ENCODE results near the gene MRPS30. TPM values are rescaled to one million over a fixed set of nuclear protein-coding genes. Genes with fewer than 3 reads are reported as not detected.
A peak's percentile ranks its signal among the peaks of the same experiment; 100 is the strongest.

Gene MRPS30
- total and polyA plus RNA-seq, 2 of the 13 experiments (the other 11 are each of a cell fraction or from before 2014, with no cell fraction given): 36.4 to 67.6 TPM

DNA sequence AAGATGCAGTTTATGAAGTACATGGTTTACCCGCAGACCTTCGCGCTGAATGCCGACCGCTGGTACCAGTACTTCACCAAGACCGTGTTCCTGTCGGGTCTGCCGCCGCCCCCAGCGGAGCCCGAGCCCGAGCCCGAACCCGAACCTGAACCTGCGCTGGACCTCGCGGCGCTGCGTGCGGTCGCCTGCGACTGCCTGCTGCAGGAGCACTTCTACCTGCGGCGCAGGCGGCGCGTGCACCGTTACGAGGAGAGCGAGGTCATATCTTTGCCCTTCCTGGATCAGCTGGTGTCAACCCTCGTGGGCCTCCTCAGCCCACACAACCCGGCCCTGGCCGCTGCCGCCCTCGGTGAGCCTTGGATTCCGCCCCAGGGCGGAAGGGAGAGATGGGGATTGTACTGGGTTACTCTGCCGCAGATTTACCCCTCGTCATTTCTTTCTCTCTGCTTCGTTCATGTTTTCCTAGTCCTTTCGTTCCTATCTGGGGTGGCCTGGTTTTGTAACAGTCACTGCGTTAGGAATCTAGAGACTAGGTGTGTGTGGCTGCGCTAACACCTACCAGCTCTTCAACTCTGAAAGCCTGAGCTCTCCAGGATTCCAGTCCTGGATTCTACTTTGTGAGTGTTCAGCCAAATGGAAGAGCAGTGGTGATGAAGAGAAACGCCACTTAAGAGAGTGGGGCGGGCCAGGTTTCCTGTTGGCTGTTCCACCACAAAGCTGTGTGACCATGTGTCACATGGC, 638 bp downstream of the MRPS30 start (continued):
- TF ChIP-seq HOXA5 (CRISPR knock-in tag; IDR thresholded peaks at IDR 0.05): 0 out of 2 replicates have a peak, but pooled peaks have one; percentile 15
- no peak for TF ChIP-seq ZNF746 (CRISPR knock-in tag; IDR thresholded peaks at IDR 0.05)
- peak; percentile 76 for TF ChIP-seq PHF8 (CRISPR knock-in tag; IDR thresholded peaks at IDR 0.05)
- 0 out of 2 replicates have a peak, but pooled peaks have one; percentile 3 for TF ChIP-seq ZFP90 (CRISPR knock-in tag; IDR thresholded peaks at IDR 0.05; ENCODE audit: borderline replicate concordance)
- 0 out of 2 replicates have a peak, but pooled peaks have one; percentile 41 for TF ChIP-seq ZNF570 (CRISPR knock-in tag; IDR thresholded peaks at IDR 0.05; ENCODE audit: borderline replicate concordance)
- TF ChIP-seq, protein P1, sequence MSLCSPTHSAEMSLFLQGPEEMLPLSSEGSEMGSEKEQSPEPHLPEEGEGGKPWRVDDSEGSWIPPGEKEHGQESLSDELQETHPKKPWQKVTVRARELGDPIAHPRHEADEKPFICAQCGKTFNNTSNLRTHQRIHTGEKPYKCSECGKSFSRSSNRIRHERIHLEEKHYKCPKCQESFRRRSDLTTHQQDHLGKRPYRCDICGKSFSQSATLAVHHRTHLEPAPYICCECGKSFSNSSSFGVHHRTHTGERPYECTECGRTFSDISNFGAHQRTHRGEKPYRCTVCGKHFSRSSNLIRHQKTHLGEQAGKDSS (CRISPR knock-in tag; IDR thresholded peaks at IDR 0.05; ENCODE audit: borderline replicate concordance, low read depth): peak; percentile 72; the same call in 1 of the 2 replicates
- TF ChIP-seq MTA3 (CRISPR knock-in tag; IDR thresholded peaks at IDR 0.05): no peak
- peak; percentile 78; the same call in 1 of the 2 replicates for TF ChIP-seq ZNF678 (CRISPR knock-in tag; IDR thresholded peaks at IDR 0.05)
- TF ChIP-seq ZNF749 (CRISPR knock-in tag; IDR thresholded peaks at IDR 0.05; ENCODE audit: borderline replicate concordance): 0 out of 2 replicates have a peak, but pooled peaks have one; percentile 18
- TF ChIP-seq ZNF12 (CRISPR knock-in tag; IDR thresholded peaks at IDR 0.05): 0 out of 2 replicates have a peak, but pooled peaks have one; percentile 24

DNA sequence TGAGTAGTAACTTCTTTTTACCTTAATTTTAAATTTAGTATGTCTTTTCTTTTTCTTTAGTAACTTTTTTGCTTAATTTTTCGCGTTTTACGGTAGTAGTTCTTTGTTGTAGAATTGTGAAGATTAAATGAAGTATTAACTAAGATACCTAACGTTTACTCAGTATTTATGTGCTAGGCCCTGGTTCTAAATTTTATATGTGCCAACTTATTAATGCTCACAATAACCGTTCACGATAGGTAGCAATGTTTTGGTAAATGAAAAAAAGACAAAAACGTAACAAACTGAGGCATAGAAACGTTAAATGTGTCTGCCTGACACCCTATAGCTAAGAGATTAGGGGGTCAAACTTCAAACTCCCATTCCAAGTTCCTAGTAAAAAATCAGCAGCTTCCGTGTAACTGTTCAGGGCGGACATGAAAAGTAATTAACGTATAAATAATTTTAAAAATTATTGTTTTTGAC, 1.2 kb downstream of the MRPS30 start:
- in situ Hi-C loops (cut with HindIII; ENCODE audit: extremely low pct_ligation_motif_present, low pct_unique_long_range_greater_than_20kb) (no loop called here), intact Hi-C loops (cut with micrococcal nuclease; ENCODE audit: unreplicated experiment) (loop anchor here (10.0 kb wide), 1 partner anchor 815 kb away; no protein-coding TSS in a partner anchor)
- H3K4me1 ChIP-seq (ENCODE audit: insufficient read depth, low read length): peaks cover 26% of the 10 kb centered on the region
- H4K20me1 ChIP-seq (ENCODE audit: insufficient read depth, low read length): no peaks in the 10 kb centered on the region; the same call in 1 of the 2 replicates
- no peaks in the 10 kb centered on the region; a peak in 1 of 5 replicates for H3K27me3 ChIP-seq (ENCODE audit: control insufficient read depth in 1 of 2, insufficient read depth in 2 of 2, low read length in 2 of 2)
- H3K79me2 ChIP-seq (ENCODE audit: insufficient read depth, low read length): peaks cover 39% of the 10 kb centered on the region
- H2AFZ ChIP-seq (ENCODE audit: low read length): no peak overlapping the region
- BruUV-seq (replicated peaks): TSS peak; percentile 49
- DNase-seq (ENCODE audit: low spot score) (no peak), FAIRE-seq (no peak), ATAC-seq (no peak)
- ChIA-PET CTCF (ENCODE audit: low intra/inter-chr PET ratio, low total read pairs) (no interaction called here), POLR2A (interaction anchor here (0.7 to 1.1 kb wide), 2 partner anchors 8 to 19 kb away, joined by 3 to 5 read pairs; no protein-coding TSS in a partner anchor)
- under 1% methylated on average over 11 of the region's 11 CpGs for WGBS (ENCODE audit: low lambda C conversion rate)
- H3K36me3 ChIP-seq (replicated peaks in 1 of 2; ENCODE audit: control insufficient read depth in 1 of 2, insufficient read depth in 2 of 2, low read length in 2 of 2): peaks cover 4 to 25% of the 10 kb centered on the region in 2 experiments
- peak overlapping the region; percentile 85 to 96 (median 87) for H3K4me3 ChIP-seq (replicated peaks in 1 of 3; ENCODE audit: insufficient read depth in 1 of 3, low read depth in 2 of 3, low read length in 3 of 3)
- peak overlapping the region; percentile 78 for H3K4me2 ChIP-seq (ENCODE audit: low read depth, low read length)
- peak overlapping the region; percentile 97 for H3K9ac ChIP-seq (ENCODE audit: insufficient read depth, low read depth, low read length)
- H3K27ac ChIP-seq (ENCODE audit: extremely low read length, insufficient read depth, low read length): peak overlapping the region; percentile 93
- no peaks in the 10 kb centered on the region for H3K9me3 ChIP-seq (ENCODE audit: low read length)
- TF ChIP-seq HMG20A (CRISPR knock-in tag; IDR thresholded peaks at IDR 0.05; ENCODE audit: borderline replicate concordance) (no peak), ZNF331 (CRISPR knock-in tag; IDR thresholded peaks at IDR 0.05) (no peak), TRIM24 (CRISPR knock-in tag; IDR thresholded peaks at IDR 0.05) (no peak), NR2C2 (CRISPR knock-in tag; IDR thresholded peaks at IDR 0.05; ENCODE audit: borderline replicate concordance) (no peak), ZNF460 (CRISPR knock-in tag; IDR thresholded peaks at IDR 0.05; ENCODE audit: borderline replicate concordance) (no peak), HMGA1 (CRISPR knock-in tag; conservative IDR thresholded peaks at IDR 0.05) (no peak), KDM6A (CRISPR knock-in tag; IDR thresholded peaks at IDR 0.05; ENCODE audit: low read depth) (no peak)
- TF ChIP-seq, protein P2, sequence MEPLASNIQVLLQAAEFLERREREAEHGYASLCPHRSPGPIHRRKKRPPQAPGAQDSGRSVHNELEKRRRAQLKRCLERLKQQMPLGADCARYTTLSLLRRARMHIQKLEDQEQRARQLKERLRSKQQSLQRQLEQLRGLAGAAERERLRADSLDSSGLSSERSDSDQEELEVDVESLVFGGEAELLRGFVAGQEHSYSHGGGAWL (CRISPR knock-in tag; IDR thresholded peaks at IDR 0.05): no peak
- TF ChIP-seq, protein P3, sequence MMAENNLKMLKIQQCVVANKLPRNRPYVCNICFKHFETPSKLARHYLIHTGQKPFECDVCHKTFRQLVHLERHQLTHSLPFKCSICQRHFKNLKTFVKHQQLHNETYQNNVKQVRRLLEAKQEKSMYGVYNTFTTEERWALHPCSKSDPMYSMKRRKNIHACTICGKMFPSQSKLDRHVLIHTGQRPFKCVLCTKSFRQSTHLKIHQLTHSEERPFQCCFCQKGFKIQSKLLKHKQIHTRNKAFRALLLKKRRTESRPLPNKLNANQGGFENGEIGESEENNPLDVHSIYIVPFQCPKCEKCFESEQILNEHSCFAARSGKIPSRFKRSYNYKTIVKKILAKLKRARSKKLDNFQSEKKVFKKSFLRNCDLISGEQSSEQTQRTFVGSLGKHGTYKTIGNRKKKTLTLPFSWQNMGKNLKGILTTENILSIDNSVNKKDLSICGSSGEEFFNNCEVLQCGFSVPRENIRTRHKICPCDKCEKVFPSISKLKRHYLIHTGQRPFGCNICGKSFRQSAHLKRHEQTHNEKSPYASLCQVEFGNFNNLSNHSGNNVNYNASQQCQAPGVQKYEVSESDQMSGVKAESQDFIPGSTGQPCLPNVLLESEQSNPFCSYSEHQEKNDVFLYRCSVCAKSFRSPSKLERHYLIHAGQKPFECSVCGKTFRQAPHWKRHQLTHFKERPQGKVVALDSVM (CRISPR knock-in tag; IDR thresholded peaks at IDR 0.05): no peak

All from HepG2 (cell line).